Lower leg skin (tissue), 3 donors: Measurements from ENCODE around the gene NSG2.

Source experiments
- CTCF ChIP-seq, 3 donors: fragments of 450-650 bp; IDR thresholded peaks; one replicate each; pipeline ENCODE4 v1.5.1; 2016; ENCODE audit warnings: antibody characterized with exemption in 3 of 3, mild to moderate bottlenecking in 3 of 3, moderate library complexity in 2 of 3
- POLR2A ChIP-seq, 2 donors: fragments of 450-650 bp; IDR thresholded peaks; one replicate each; pipeline ENCODE4 v1.6.1; 2016 to 2017; ENCODE audit warnings: antibody characterized with exemption in 2 of 2, mild to moderate bottlenecking in 1 of 2, moderate library complexity in 1 of 2

DNA sequence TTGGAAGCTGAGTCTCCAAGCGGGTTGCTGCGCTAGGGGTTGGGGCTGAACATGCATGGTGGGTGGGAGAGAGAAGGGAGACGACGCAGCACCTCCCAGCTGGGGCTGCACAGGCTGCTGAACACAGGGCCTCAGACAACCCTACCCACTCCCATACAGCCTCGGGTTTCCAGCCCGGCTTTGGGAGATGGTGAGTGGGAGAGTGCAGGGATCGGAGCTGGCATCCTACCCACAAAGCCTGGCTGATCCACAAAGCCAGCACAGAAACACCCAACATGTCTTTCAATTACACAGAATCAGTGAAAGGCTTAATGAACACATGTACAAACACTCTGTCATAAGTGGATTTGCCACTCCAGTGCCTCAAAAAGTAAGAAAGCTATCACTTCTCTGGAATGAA is 64.8 kb downstream of the NSG2 start:
- TF ChIP-seq CTCF (IDR thresholded peaks at IDR 0.05) = no peak
- TF ChIP-seq POLR2A (IDR thresholded peaks at IDR 0.05) = no peak
